Uterus (tissue), 4 donors: ENCODE data around the gene ZPBP2. TPM values are rescaled to one million over a fixed set of nuclear protein-coding genes. Genes with fewer than 3 reads are reported as not detected.

ENCODE experiments used
- DNase-seq, 2 donors: peaks; one replicate each; pipeline ENCODE4 v3.0.0-alpha.2; 2019 to 2020
- H3K27ac ChIP-seq, 2 donors: fragments of 200-600 bp; sonication (generic); 1 replicate in 1 of 2; 2 replicates in 1 of 2; pipeline ENCODE4 v1.5.1; 2016 to 2018
- H3K27me3 ChIP-seq, 2 donors: fragments of 200-600 bp; sonication (generic); one replicate each; pipeline ENCODE4 v1.5.1; 2018 to 2019; ENCODE audit warnings: control low read depth in 1 of 2
- H3K36me3 ChIP-seq, 2 donors: fragments of 200-600 bp; sonication (generic); one replicate each; pipeline ENCODE4 v1.5.1; 2019; ENCODE audit warnings: control low read depth in 1 of 2
- H3K4me1 ChIP-seq, 2 donors: fragments of 200-600 bp; sonication (generic); one replicate each; pipeline ENCODE4 v1.5.1; 2018 to 2019; ENCODE audit warnings: control low read depth in 1 of 2
- H3K4me3 ChIP-seq, 2 donors: fragments of 200-600 bp; sonication (generic); 1 replicate in 1 of 2; 2 replicates in 1 of 2; pipeline ENCODE4 v1.5.1; 2018 to 2019; ENCODE audit warnings: mild to moderate bottlenecking in 1 of 2
- H3K9me3 ChIP-seq, 2 donors: fragments of 200-600 bp; sonication (generic); one replicate each; pipeline ENCODE4 v1.5.1; 2019; ENCODE audit warnings: control low read depth in 1 of 2
- CTCF ChIP-seq, 4 experiments: fragments of 200-600 bp in 2 of 4; fragments of 450-650 bp in 2 of 4; sonication (generic) in 2 of 4; IDR thresholded peaks; one replicate each; pipeline ENCODE4 v1.5.1; 2016 to 2019; ENCODE audit warnings: antibody characterized with exemption in 4 of 4, mild to moderate bottlenecking in 2 of 4, moderate library complexity in 1 of 4
- POLR2A ChIP-seq, 2 donors: fragments of 450-650 bp; IDR thresholded peaks; one replicate each; pipeline ENCODE4 v1.6.1; 2016; ENCODE audit warnings: antibody characterized with exemption in 2 of 2, mild to moderate bottlenecking in 1 of 2, moderate library complexity in 1 of 2
- intact Hi-C: fragments of 100-400 bp; cut with DNase I; formaldehyde crosslinking; loops from one replicate; pipeline ENCODE4 v1.15.1; 2023; ENCODE audit warnings: low total_unique reads
- total RNA-seq, 4 donors: library from RNA; depleted of rRNA in 3 of 4; stranded (reverse); fragments of >200 nt in 3 of 4; gene quantifications; one replicate each; pipeline versions ENCODE4 v1.1.0 to v1.2.4, GENCODE V29; 2014 to 2023
- donor health status: DM: yes; HTN: yes; CAD: no.

ZPBP2 gene
- total RNA-seq, 4 donors from 2014 or later, result not detected

GRCh38 chr17:39823407-39824054, 44.5 kb upstream of the ZPBP2 start:
- no peaks in the 10 kb centered on the region for H3K27me3 ChIP-seq
- H3K4me3 ChIP-seq, result no peak overlapping the region
- no peak for TF ChIP-seq POLR2A (IDR thresholded peaks at IDR 0.05)
- no peak for TF ChIP-seq CTCF (IDR thresholded peaks at IDR 0.05)
- H3K27ac ChIP-seq, result no peak overlapping the region
- DNase-seq, result no peak
- H3K36me3 ChIP-seq, result no peaks in the 10 kb centered on the region
- H3K4me1 ChIP-seq, result no peaks in the 10 kb centered on the region
- H3K9me3 ChIP-seq, result no peaks in the 10 kb centered on the region
- intact Hi-C loops, result no loop called here

GRCh38 chr17:39826334-39826733, 41.7 kb upstream of the ZPBP2 start:
- H3K27ac ChIP-seq, result no peak overlapping the region
- no peak for DNase-seq
- H3K36me3 ChIP-seq, result no peaks in the 10 kb centered on the region
- H3K4me1 ChIP-seq, result no peaks in the 10 kb centered on the region
- no peak for TF ChIP-seq CTCF (IDR thresholded peaks at IDR 0.05)
- no peak for TF ChIP-seq POLR2A (IDR thresholded peaks at IDR 0.05)
- no peaks in the 10 kb centered on the region for H3K9me3 ChIP-seq
- no peak overlapping the region for H3K4me3 ChIP-seq
- intact Hi-C loops, result no loop called here
- H3K27me3 ChIP-seq, result no peaks in the 10 kb centered on the region

GRCh38 chr17:39828443-39828842, 39.6 kb upstream of the ZPBP2 start:
- intact Hi-C loops, result no loop called here
- TF ChIP-seq CTCF (IDR thresholded peaks at IDR 0.05), result no peak
- no peaks in the 10 kb centered on the region for H3K4me1 ChIP-seq
- H3K9me3 ChIP-seq, result no peaks in the 10 kb centered on the region
- H3K27ac ChIP-seq, result no peak overlapping the region
- H3K4me3 ChIP-seq, result no peak overlapping the region
- DNase-seq, result no peak
- peaks cover 0 to 3% of the 10 kb centered on the region in 2 donors for H3K27me3 ChIP-seq
- no peaks in the 10 kb centered on the region for H3K36me3 ChIP-seq

GRCh38 chr17:39831588-39831987, 36.4 kb upstream of the ZPBP2 start:
- intact Hi-C loops, result no loop called here
- Histone ChIP-seq H3K9me3 (no peaks in the 10 kb centered on the region), H3K27me3 (peaks cover 0 to 3% of the 10 kb centered on the region in 2 donors), H3K4me1 (no peaks in the 10 kb centered on the region), H3K27ac (no peak overlapping the region), H3K36me3 (no peaks in the 10 kb centered on the region), H3K4me3 (no peak overlapping the region)
- no peak for DNase-seq
- TF ChIP-seq POLR2A (IDR thresholded peaks at IDR 0.05) (no peak), CTCF (IDR thresholded peaks at IDR 0.05) (no peak)

GRCh38 chr17:39834017-39834416, 34.0 kb upstream of the ZPBP2 start:
- Histone ChIP-seq H3K36me3 (no peaks in the 10 kb centered on the region), H3K27me3 (peaks cover 0 to 3% of the 10 kb centered on the region in 2 donors), H3K4me3 (no peak overlapping the region), H3K27ac (no peak overlapping the region), H3K9me3 (no peaks in the 10 kb centered on the region), H3K4me1 (no peaks in the 10 kb centered on the region)
- DNase-seq, result no peak
- TF ChIP-seq CTCF (IDR thresholded peaks at IDR 0.05) (no peak), POLR2A (IDR thresholded peaks at IDR 0.05) (no peak)
- intact Hi-C loops, result no loop called here
